H9 (cell line): Measurements from ENCODE around the gene TNXB. TPM values are rescaled to one million over a fixed set of nuclear protein-coding genes. Genes with fewer than 3 reads are reported as not detected.
"Not testable (repeated sequence)": the region's sequence is repeated elsewhere in the genome, so short reads cannot be mapped to it uniquely, and the experiment has no call there.

Experiments
- DNase-seq: peaks from one replicate; pipeline ENCODE4 v3.0.0-alpha.2; 2017
- H2AFZ ChIP-seq: one replicate; pipeline ENCODE4 v1.6.1; 2013; ENCODE audit warnings: mild to moderate bottlenecking, low read length, control low read depth, moderate library complexity
- H2AK5ac ChIP-seq: 2 replicates; pipeline ENCODE4 v1.6.1; 2013; ENCODE audit warnings: low read length, control low read depth, mixed read lengths; ENCODE audit not compliant: insufficient read length
- H2BK120ac ChIP-seq: one replicate; pipeline ENCODE4 v1.6.1; 2013; ENCODE audit warnings: low read depth, mild to moderate bottlenecking, low read length, control low read depth, inconsistent platforms; ENCODE audit not compliant: poor library complexity, severe bottlenecking
- H2BK12ac ChIP-seq: 2 replicates; pipeline ENCODE4 v1.6.1; 2013; ENCODE audit warnings: low read length, control low read depth, mixed read lengths, low read depth; ENCODE audit not compliant: insufficient read length
- H2BK15ac ChIP-seq: 2 replicates; pipeline ENCODE4 v1.6.1; 2013; ENCODE audit warnings: low read depth, low read length, control low read depth
- H2BK20ac ChIP-seq: one replicate; pipeline ENCODE4 v1.6.1; 2013; ENCODE audit warnings: low read depth, mild to moderate bottlenecking, low read length, control low read depth, inconsistent platforms; ENCODE audit not compliant: poor library complexity, severe bottlenecking
- H2BK5ac ChIP-seq: 2 replicates; pipeline ENCODE4 v1.6.1; 2013; ENCODE audit warnings: low read length, control low read depth, mixed read lengths; ENCODE audit not compliant: insufficient read length
- H3K14ac ChIP-seq: 2 replicates; pipeline ENCODE4 v1.6.1; 2013; ENCODE audit warnings: low read length, control low read depth; ENCODE audit not compliant: insufficient read depth
- H3K18ac ChIP-seq: 2 replicates; pipeline ENCODE4 v1.6.1; 2013; ENCODE audit warnings: low read depth, mild to moderate bottlenecking, mixed read lengths, low read length, control low read depth; ENCODE audit not compliant: insufficient read length
- H3K23ac ChIP-seq: 2 replicates; pipeline ENCODE4 v1.6.1; 2013; ENCODE audit warnings: low read length, control low read depth, mixed read lengths, low read depth; ENCODE audit not compliant: insufficient read length
- H3K23me2 ChIP-seq: 2 replicates; pipeline ENCODE4 v1.6.1; 2013; ENCODE audit warnings: low read depth, mild to moderate bottlenecking, mixed read lengths, low read length, control low read depth; ENCODE audit not compliant: insufficient read length, poor library complexity, severe bottlenecking
- H3K27ac ChIP-seq: 2 replicates; pipeline ENCODE4 v1.5.1; 2013; ENCODE audit warnings: low read length, control low read depth, mixed read lengths, low read depth; ENCODE audit not compliant: insufficient read length
- H3K27me3 ChIP-seq: 2 replicates; pipeline ENCODE4 v1.6.1; 2013; ENCODE audit warnings: low read length, control low read depth, inconsistent platforms; ENCODE audit not compliant: insufficient read depth
- H3K4ac ChIP-seq: 2 replicates; pipeline ENCODE4 v1.6.1; 2013; ENCODE audit warnings: low read depth, mild to moderate bottlenecking, control low read depth, inconsistent platforms, low read length, moderate library complexity
- H3K4me1 ChIP-seq: 2 replicates; pipeline ENCODE4 v1.6.1; 2013; ENCODE audit warnings: low read length, control low read depth, inconsistent platforms; ENCODE audit not compliant: insufficient read depth
- H3K4me2 ChIP-seq: 2 replicates; pipeline ENCODE4 v1.6.1; 2013; ENCODE audit warnings: low read length, control low read depth, mixed read lengths; ENCODE audit not compliant: insufficient read length, insufficient read depth
- H3K56ac ChIP-seq: 2 replicates; pipeline ENCODE4 v1.6.1; 2013; ENCODE audit warnings: low read depth, mild to moderate bottlenecking, mixed read lengths, low read length, control low read depth; ENCODE audit not compliant: insufficient read length
- H3K79me1 ChIP-seq: 2 replicates; pipeline ENCODE4 v1.6.1; 2013; ENCODE audit warnings: low read depth, mild to moderate bottlenecking, moderate library complexity, low read length, control low read depth, inconsistent platforms; ENCODE audit not compliant: insufficient read depth, poor library complexity, severe bottlenecking
- H3K79me2 ChIP-seq: 2 replicates; pipeline ENCODE4 v1.6.1; 2013; ENCODE audit warnings: low read length, control low read depth, inconsistent platforms; ENCODE audit not compliant: insufficient read depth
- H3K9ac ChIP-seq: 2 replicates; pipeline ENCODE4 v1.6.1; 2013; ENCODE audit warnings: low read length, control low read depth, mixed read lengths; ENCODE audit not compliant: insufficient read length; ENCODE audit errors: extremely low read depth
- H3K9me3 ChIP-seq: one replicate; pipeline ENCODE4 v1.6.1; 2013; ENCODE audit warnings: low read depth, low read length, inconsistent platforms; ENCODE audit not compliant: control insufficient read depth
- H3T11ph ChIP-seq: one replicate; pipeline ENCODE4 v1.6.1; 2013; ENCODE audit warnings: mild to moderate bottlenecking, low read length, control low read depth, inconsistent platforms
- H4K20me1 ChIP-seq: one replicate; pipeline ENCODE4 v1.6.1; 2013; ENCODE audit not compliant: control insufficient read depth, insufficient read length, insufficient read depth
- H4K5ac ChIP-seq: 2 replicates; pipeline ENCODE4 v1.6.1; 2013; ENCODE audit warnings: low read depth, mild to moderate bottlenecking, mixed read lengths, low read length, control low read depth; ENCODE audit not compliant: insufficient read length
- H4K8ac ChIP-seq: replicated peaks from 2 replicates; pipeline ENCODE4 v1.6.1; 2013; ENCODE audit warnings: low read length, control low read depth, mixed read lengths, low read depth; ENCODE audit not compliant: insufficient read length
- H4K91ac ChIP-seq: 2 replicates; pipeline ENCODE4 v1.6.1; 2013; ENCODE audit warnings: low read depth, mild to moderate bottlenecking, moderate library complexity, mixed read lengths, low read length, control low read depth; ENCODE audit not compliant: insufficient read length
- H3K27ac Mint-ChIP-seq, 3 experiments: 2 replicates in 2 of 3; 3 replicates in 1 of 3; pipeline ENCODE4 v1.8.0; 2020 to 2021; ENCODE audit warnings: mixed read lengths in 3 of 3, mild to moderate bottlenecking in 1 of 3, moderate library complexity in 1 of 3
- H3K27me3 Mint-ChIP-seq: 2 replicates; pipeline ENCODE4 v1.8.0; 2021; ENCODE audit warnings: low read depth, mild to moderate bottlenecking, moderate library complexity, mixed read lengths
- H3K36me3 Mint-ChIP-seq, 3 experiments: 2 replicates in 2 of 3; 3 replicates in 1 of 3; pipeline ENCODE4 v1.8.0; 2020 to 2021; ENCODE audit warnings: low read depth in 3 of 3, mixed read lengths in 3 of 3; ENCODE audit not compliant: insufficient read depth in 1 of 3
- H3K4me1 Mint-ChIP-seq, 2 experiments: 2 replicates each; pipeline ENCODE4 v1.8.0; 2020; ENCODE audit warnings: mixed read lengths in 2 of 2
- H3K4me3 Mint-ChIP-seq, 2 experiments: 2 replicates in 1 of 2; 3 replicates in 1 of 2; pipeline ENCODE4 v1.8.0; 2020 to 2021; ENCODE audit warnings: mild to moderate bottlenecking in 2 of 2, mixed read lengths in 2 of 2, moderate library complexity in 1 of 2
- H3K9me3 Mint-ChIP-seq, 2 experiments: 2 replicates in 1 of 2; 3 replicates in 1 of 2; pipeline ENCODE4 v1.8.0; 2020; ENCODE audit warnings: mild to moderate bottlenecking in 2 of 2, mixed read lengths in 2 of 2, moderate library complexity in 1 of 2
- WGBS: extraction: QIAGEN DNeasy Blood & Tissue Kit; methylation state at CpG from one replicate; pipeline ENCODE4 v1.1.7; 2013; ENCODE audit warnings: missing lambda C conversion rate, low lambda C conversion rate, mixed read lengths; ENCODE audit not compliant: insufficient read length; ENCODE audit errors: extremely low coverage; 5-methylcytosine and 5-hydroxymethylcytosine counted together
- total RNA-seq: library from RNA; stranded (reverse); gene quantifications from 2 replicates; pipeline ENCODE4 v1.2.1, GENCODE V29; 2021

TNXB gene
- total RNA-seq, 1 experiment from 2014 or later = 5.0 TPM

DNA sequence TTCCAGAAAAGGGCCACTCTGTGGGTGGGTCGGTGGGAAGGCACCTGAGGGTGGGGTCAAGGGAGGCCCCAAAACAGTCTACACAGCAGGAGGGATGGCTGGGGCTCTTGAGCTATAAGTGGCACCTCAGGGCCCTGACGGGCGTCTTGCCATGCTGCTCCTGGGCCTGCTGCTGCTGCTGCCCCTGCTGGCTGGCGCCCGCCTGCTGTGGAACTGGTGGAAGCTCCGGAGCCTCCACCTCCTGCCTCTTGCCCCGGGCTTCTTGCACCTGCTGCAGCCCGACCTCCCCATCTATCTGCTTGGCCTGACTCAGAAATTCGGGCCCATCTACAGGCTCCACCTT, 103.6 kb downstream of the TNXB start:
- H2BK20ac ChIP-seq, H3K9ac ChIP-seq, H2BK12ac ChIP-seq, H3K9me3 Mint-ChIP-seq, H4K5ac ChIP-seq, H3K23ac ChIP-seq, H3K36me3 Mint-ChIP-seq, DNase-seq, H3K23me2 ChIP-seq, H3K4me1 Mint-ChIP-seq, H4K20me1 ChIP-seq, H2BK5ac ChIP-seq, H3K79me2 ChIP-seq, H3K4ac ChIP-seq, H3K27me3 ChIP-seq, H3K27ac Mint-ChIP-seq, H3K27me3 Mint-ChIP-seq, H3K79me1 ChIP-seq, H2BK15ac ChIP-seq, H4K8ac ChIP-seq, H3K4me3 Mint-ChIP-seq, H2AFZ ChIP-seq, H3K9me3 ChIP-seq, H2BK120ac ChIP-seq, H3K4me1 ChIP-seq, H3K4me2 ChIP-seq, H3K27ac ChIP-seq, H3K56ac ChIP-seq, H3K18ac ChIP-seq, H4K91ac ChIP-seq, H3T11ph ChIP-seq, H3K14ac ChIP-seq, H2AK5ac ChIP-seq: not testable (repeated sequence)
- no CpG with 5 or more reads among the region's 9 CpGs for WGBS

DNA sequence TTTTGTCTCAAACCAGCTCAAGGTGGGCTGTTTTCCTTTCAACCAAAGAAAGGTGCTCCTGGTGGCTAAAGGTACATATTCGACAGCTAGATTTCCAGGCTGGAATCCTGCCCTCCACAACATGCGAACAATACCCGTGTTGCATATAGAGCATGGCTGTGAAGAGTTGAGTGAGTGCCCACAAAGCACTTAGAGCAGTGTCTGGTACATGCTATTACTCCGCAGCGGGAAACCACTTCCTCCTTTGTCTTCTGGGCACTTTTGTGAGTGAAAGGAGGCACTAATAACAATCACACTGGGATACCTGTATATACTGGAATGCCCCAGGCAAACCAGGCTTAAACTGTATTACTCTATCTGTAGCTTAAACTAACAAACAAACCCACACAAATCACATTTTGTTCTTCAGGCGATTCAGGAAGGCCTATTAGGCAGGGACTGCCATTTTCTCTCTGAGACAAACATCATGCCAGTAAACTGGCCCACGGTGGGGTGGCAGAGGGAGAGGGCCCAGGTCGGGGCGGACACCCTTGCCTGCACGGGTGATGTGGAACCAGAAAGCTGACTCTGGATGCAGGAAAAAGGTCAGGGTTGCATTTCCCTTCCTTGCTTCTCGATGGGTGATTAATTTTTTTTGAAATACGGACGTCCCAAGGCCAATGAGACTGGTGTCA, 104.1 kb downstream of the TNXB start:
- H2AFZ ChIP-seq, H3T11ph ChIP-seq, H3K36me3 Mint-ChIP-seq, H2BK15ac ChIP-seq, H3K18ac ChIP-seq, H4K8ac ChIP-seq, H3K4me3 Mint-ChIP-seq, H4K5ac ChIP-seq, H3K9me3 ChIP-seq, H3K27me3 Mint-ChIP-seq, H2BK12ac ChIP-seq, H3K23me2 ChIP-seq, H3K4me1 Mint-ChIP-seq, H2BK20ac ChIP-seq, H3K9ac ChIP-seq, H3K27me3 ChIP-seq, H3K4ac ChIP-seq, H2BK120ac ChIP-seq, H2BK5ac ChIP-seq, H4K91ac ChIP-seq, H3K4me2 ChIP-seq, H3K23ac ChIP-seq, DNase-seq, H3K9me3 Mint-ChIP-seq, H4K20me1 ChIP-seq, H3K79me2 ChIP-seq, H3K27ac ChIP-seq, H3K56ac ChIP-seq, H3K14ac ChIP-seq, H3K4me1 ChIP-seq, H3K27ac Mint-ChIP-seq, H3K79me1 ChIP-seq, H2AK5ac ChIP-seq: not testable (repeated sequence)
- no CpG with 5 or more reads among the region's 13 CpGs for WGBS
